OCI-M2 (cell line): ENCODE data around the gene EXOC4.
"Not testable (repeated sequence)": the region's sequence is repeated elsewhere in the genome, so short reads cannot be mapped to it uniquely, and the experiment has no call there.

Source experiments
- DNase-seq: peaks from one replicate; lab custom pipeline; 2025; ENCODE audit not compliant: unreplicated experiment; lab: John Stamatoyannopoulos, UW

EXOC4 gene

DNA sequence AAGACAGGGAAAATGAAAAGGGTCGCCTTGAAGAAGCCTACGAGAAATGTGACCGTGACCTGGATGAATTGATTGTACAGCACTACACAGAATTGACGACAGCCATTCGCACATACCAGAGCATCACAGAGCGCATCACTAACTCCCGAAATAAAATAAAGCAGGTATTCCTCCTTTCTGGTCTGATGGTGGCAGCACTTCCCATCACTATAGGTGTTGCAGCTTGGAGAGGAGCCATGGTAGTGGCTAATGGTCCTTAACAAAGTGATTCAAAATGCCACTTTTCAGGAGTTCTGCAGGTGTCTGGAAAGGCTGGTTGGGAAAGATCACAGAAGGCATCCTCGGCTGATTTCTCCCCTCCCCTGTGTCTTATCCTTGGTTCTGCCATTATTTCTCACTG lies 22.1 kb downstream of the EXOC4 start:
- no peak for DNase-seq

DNA sequence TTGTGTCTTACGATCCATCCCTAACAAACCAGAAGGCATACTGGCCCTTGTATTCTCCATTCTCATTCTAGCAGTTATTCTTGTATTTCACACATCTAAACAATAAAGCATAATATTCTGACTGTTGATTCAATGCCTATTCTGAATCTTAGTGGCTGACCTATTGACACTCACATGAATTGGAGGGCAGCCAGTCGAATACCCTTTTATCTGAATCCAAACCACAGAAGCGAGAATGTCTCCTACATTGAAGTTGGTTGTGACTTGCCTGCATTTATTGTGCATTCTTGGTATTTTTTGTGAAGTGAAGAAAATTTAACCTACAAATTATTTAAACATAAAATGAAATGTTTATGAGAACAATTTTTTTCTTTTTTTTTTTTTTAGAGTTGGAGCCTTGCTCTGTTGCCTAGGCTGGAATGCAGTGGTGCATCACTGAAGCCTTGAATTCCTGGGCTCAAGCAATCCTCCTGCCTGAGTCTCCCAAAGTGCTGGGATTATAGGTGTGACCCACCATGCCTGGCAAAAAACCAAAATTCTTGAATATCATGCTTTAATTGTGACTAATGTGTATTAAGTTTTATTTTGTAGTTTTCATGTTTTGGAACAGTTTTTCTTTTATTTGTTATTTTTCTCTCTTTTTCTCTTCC lies 22.7 kb downstream of the EXOC4 start:
- DNase-seq: no peak

DNA sequence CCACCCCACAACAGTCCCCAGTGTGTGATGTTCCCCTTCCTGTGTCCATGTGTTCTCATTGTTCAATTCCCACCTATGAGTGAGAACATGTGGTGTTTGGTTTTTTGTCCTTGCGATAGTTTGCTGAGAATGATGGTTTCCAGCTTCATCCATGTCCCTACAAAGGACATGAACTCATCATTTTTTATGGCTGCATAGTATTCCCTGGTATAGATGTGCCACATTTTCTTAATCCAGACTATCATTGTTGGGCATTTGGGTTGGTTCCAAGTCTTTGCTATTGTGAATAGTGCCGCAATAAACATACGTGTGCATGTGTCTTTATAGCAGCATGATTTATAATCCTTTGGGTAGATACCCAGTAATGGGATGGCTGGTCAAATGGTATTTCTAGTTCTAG lies 26.1 kb downstream of the EXOC4 start:
- DNase-seq: not testable (repeated sequence)

DNA sequence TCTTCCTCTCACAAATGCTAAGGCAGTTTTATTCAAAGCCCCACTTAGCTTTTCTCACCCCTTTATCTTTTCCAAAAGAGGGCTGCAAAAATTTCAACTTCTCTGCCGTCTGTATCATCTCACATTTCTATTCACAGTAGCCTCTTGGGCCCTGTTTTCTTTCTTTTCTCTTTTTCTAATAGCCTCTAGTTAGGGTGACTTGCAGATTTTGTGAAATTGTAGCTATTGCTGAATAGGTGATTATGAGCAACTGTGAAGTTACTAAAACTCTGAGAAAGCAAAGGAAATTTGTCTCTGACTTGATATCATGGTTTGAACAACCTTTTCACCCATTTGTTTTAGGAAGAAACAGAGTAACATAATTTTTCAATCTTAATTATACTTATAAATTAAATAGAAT lies 29.2 kb downstream of the EXOC4 start:
- DNase-seq: no peak

DNA sequence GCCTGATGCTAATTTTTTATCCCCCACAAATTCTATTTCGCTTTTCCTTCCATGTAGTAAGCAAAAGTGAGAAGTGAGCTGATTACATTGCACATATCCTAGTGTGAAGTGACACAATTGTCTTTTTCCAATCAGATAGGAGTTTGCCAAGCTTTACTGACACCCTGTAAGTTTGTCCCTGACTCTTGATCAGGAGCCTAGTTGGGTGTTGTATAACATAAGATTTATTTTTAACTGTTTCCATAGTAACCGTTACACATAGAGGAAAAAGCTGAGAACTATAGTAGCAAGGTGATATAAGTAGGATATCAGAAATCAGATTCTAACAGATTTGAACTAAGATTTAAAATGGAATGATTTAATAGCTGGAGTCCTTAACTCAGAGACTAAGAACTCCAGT lies 31.2 kb downstream of the EXOC4 start:
- no peak for DNase-seq

DNA sequence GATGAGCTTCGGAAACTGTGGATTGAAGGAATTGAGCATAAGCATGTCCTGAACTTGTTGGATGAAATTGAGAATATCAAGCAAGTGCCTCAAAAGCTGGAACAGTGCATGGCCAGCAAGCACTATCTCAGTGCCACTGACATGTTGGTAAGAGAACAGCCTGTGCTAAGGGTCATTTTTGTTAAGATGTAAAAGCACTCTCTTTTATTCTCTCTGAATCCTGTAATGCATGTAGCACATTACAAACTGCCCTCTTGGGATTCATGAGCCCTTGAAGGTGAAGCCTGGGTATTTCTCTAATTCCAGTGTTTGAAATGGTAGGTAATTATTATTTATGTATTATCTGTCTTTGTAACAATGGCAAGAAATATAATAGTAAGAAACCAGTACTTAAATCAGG lies 36.1 kb downstream of the EXOC4 start:
- no peak for DNase-seq

DNA sequence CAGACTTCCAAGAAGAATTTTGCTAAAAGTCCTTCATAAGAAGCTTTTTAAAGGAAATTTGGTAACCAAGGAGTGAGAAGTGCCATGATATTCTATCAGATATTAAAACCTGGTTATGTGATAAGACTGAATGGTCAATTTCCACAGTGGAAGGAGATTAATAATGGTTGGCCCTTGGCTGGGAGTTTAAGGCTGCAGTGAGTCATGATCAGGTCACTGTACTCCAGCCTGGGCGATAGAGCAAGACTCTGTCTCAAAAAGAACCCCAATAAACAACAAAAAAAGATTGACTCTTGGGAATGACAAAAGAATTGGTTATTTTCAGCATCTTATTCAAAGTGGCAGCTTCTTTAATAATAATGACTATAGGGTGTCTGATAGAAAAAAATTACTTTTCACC lies 37.2 kb downstream of the EXOC4 start:
- DNase-seq: no peak

DNA sequence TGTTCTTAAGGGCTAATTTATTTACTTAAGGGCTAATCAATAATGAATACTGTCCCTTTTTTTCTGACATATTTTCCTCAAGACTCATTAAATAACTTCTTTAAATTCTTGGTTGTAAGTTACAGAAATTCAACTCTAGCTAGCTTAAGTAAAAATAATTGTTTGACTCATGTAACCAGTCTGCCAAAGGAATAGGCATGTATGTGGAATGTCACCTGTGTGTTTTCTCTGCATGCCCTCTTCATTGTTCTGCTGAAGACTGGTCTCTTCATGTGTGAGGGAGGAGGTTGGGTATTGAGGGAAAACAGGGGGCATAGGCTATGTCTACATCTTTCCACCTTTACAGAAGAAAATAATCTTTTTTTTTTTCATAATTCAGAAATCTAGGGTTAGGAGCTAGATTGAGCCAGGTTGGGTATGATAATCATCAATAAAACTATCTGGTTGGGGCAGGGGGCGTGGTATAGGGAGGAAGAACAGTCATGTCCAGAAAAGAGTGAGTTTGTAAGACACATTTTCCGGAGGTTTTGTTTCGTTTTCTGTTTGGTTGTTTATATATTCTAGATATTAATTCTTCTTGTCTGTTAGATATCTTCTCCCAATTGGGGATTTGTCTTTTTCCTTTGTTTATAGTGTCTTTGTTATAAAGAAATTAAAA lies 37.9 kb downstream of the EXOC4 start:
- DNase-seq: no peak

DNA sequence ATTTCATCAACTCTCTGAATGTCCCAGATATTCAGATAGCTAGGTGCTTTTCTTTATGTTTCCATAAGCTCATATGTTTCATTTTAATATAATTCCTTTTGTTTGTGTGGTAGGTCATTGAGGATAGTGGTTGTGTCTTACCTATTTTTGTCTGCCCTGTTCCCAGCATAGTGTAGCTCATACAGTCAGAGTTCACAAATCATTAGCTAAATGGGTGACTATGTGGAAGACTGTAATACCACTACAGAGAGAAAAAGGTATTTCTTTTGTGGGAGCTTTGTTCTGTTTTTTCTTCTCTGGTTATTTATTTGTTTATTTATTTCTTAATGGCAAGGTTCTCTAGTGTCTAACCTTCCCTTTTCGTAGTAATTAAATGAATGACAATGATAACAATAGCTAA lies 39.8 kb downstream of the EXOC4 start:
- DNase-seq: no peak

DNA sequence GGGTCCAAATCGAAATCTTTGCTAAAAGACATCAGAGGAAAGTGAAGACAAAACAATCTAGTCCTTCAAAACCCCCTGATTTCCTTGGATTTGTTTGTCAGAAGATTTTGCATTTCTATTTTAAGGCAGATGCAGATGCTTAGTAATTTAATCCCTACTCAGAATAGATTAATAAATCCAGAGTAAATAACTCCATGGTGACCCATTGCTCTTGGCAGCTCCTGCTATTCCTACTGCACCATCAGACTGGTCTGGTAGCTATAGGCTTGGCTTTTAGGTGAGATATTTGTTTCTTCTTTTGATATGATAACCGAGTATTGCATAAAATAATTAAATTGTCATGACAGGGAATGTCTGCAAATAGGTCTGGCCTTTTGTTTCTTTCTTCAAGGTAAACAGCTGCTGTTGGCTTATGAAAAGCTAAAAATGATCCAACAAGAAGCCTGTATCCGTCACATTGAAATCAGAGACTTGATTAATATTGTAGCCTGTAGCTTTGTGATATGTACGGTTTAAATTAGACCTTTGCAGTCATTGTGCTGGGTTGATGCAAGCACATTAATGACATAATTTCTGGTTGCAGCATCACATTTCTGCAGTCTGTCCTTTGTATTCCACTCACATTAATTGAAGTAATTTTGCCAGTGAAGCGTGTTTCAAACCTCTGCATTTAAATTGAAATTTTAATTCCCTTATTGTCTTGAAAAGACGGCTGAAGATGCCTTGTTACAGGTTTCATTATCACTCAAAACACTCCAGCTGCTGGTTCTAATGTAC lies 40.7 kb downstream of the EXOC4 start:
- DNase-seq: no peak

DNA sequence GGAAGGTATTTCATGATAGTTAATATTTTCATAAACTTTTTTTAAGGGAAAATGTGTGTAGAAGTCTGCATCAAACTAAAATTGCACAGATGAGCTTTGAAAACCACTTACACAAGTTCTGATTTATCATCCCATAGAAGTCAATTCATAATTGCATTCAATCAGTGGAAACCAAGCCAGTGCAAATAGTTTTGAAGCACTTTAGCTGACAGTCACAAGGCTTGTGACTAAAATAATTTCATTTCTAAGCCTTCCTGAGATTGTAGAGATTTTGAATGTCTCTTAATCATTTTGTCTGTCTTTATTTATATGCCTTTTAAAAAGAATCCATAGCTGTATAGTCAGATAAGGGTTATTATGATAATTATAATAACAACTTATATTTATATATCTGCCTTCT lies 41.4 kb downstream of the EXOC4 start:
- no peak for DNase-seq

DNA sequence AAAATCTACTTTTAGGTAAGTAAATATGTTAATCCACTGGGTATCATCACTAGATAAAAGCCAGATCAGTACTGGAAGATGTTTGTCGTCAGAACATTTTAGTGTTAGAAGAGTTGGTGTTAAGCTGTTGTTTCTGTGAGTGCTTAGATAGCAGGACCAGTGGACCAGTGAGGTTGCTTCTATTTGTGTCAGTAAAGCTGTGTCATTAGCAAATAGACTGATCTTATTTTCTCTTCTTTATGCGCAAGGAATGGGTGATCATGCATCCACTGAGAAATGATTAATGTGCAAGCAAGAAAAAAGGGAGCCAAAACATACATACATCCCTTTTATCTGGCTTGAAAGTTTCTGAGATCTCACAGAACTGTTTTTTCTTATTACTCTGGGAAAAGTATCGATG lies 42.6 kb downstream of the EXOC4 start:
- no peak for DNase-seq

DNA sequence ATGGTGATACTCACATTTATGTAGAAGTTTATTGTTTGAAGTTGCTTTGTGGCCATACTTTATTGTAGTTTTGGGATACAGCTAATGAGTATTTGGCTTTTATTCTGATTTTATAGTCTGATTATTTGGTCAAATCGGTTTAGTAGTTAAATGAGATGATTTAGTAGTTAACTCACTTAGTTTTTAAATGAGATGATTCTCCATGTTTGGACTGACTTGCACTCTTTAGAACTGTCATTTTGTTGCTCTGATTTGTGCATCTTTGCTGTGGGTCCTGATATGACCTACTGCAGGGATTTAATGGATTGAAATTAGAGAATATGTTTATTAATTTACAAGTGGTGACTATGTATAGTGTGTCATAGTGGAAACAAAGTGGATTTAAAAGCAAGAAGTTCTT lies 44.2 kb downstream of the EXOC4 start:
- no peak for DNase-seq

DNA sequence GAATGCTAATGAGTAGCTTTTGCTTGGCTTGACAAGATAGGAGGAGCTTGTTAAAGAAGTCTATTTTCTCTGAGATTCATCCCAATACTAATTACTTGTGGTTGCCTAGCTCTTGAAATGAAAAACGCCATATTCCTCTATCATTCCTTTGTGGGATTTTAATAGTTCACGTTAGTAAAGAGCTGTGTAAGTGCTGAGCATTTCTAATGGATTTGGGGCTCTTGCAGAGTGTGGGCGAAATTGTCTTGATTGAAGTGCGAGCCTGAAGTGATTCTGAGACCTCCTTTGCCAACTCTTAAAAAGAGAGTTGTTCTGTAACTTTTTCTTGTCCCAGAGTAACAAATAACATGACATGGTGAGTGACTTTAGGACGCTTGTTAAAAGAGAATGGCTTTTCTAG lies 45.2 kb downstream of the EXOC4 start:
- no peak for DNase-seq

DNA sequence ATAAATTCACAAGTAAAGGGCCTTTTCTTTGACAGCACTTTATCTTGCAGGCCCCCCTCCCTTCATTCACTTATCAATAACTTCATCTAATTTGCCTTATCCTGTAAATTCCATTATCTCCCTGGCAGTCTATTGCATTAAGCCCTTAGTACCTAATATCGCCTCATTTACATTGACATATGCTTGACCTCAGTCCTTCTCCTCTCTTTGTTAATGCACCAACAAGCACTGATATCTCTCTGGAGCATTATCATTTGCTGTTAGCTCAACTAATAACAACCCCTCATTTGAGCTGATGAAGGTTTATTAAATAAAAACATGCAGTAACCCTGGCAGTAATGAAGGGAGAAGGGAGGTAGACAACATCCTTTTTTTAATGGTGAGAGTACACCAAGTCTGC lies 46.8 kb downstream of the EXOC4 start:
- no peak for DNase-seq

DNA sequence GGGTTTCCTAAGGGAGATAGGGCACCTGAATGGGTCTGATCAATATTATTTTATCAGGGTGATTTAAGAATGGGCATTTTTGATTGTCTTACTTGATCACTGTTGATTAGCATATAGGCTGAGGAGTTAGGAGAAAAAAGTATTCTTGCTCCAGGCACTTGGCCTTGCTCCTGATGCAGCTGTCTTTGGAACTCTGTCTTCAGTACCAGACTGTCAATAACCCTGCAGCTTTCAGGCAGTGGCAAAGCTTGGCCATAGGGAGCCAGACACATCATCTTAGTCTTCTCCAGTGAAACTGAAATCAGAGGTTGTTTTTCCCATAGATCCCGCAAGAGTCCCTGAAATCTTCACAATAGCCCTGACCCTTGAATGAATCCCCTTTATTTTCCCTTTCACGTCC lies 47.2 kb downstream of the EXOC4 start:
- no peak for DNase-seq

DNA sequence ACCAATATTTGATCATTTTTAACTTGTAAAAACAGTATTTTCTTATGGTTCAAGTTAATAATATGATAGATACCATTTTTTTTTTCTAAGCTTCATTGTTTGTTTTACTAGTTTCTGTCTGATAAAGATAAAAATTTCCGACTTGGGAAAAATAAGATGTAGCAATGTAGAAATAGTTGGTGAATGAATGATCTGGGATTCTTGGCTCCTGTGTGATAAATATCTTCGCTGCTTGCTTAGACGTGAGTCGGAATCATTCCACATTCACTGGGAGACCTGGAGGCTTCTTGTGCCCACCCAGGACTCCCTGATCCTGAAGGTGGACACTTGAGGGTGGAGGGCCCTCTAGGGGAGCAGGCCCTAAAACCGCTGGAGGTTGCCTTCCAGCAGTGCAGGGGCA lies 47.9 kb downstream of the EXOC4 start:
- no peak for DNase-seq

DNA sequence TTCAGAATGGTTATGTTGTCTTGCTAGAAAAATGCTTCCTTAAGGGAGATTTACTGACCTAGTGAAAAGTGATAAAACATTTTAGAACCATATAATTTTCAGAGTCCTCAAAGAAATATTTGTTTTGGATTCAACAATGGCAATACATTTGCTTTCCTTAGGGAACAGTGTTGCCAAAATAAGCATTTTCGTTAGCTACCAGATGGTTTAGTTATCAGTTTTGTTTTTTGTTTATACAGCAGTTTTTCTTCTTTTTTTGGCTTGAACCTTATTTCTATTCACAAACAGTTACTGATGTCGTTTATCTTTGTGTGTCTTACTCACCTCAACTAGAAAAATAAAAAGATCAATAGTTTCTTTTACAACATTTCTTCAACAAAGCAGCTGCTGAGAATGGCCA lies 48.6 kb downstream of the EXOC4 start:
- no peak for DNase-seq

DNA sequence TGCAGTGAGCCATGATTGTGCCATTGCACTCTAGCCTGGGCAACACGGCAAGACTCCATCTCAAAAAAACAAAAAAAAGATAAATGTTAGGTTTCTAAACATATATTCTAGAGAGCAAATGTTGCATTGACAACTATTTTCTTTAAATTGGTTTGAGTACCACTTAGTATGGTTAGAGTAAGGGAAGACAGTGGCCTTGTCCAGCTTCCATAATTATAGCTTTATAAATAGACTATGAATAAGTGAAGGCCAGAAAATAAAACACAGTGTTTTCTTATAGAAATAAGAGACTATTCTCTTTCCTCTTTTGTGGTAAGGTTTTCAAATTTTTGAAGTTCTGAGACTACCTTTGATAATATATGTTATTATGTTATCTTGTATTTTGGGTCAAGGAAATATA lies 50.5 kb downstream of the EXOC4 start:
- DNase-seq: no peak

DNA sequence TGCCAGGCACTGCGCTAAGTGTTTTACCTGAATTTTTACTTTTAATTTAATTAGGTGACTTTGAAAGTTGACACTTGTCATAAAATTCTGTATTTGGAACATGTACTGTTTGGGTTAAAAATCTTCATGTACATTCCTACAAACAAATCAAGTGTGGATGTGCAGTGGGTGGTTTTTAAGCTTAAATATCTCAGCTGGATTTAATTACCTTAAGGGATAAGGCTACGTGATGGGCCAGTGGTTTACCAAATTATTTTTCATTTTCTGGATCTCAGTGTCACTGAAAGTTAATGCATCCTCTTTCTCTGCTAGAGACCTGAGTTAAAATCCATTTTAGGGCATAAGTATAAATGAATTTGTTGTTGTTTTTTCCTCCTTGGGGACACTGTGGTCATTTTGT lies 51.1 kb downstream of the EXOC4 start:
- no peak for DNase-seq

DNA sequence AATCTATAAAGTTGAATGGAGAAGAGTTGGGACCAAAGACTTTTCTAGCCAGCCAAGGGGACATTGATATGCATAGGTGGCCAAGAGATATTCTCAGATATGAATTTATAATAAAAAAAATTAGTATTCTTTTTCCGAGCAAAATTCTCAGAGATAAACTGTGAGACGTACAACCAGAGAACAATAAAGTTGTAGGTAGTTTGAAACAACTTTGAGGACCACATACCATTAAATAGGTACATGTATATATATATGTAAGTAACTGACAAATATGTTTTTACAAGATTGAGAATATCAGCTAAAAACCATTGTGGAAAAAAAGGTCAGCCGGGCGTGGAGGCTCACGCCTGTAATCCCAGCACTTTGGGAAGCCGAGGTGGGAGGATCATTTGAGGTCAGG lies 56.5 kb downstream of the EXOC4 start:
- no peak for DNase-seq

DNA sequence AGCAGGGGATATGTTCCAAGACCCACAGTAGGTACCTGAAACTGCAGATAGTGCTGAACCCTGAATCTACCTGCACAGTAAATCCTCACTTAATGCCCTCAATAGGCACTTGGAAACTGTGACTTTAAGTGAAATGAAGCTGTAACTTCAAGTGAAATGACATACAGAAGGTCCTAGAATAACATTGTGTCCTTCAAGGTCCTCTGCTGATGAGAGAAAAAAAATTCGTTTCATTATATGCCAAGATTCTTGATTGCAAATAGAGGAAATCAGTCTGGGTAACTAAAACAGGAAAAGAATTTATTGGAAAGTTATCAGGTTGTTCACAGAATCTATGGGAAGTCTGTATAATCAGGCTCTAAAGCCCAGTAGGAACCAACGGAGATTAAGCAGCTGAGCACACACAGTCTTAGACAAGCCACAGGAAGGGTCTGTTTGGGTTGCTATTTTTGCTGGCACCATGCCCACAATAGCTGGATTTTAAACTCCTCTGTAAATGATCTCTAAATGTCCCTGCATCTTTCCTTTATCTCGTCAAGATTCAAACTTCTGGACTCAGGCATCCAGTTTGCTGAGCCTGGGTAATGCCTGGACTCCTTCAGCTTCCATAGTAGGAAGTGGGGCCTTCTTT lies 57.5 kb downstream of the EXOC4 start:
- no peak for DNase-seq
